GM23248 (cell line): ENCODE measurements around the gene TRABD. TPM values are rescaled to one million over a fixed set of nuclear protein-coding genes. Genes with fewer than 3 reads are reported as not detected.

Experiments
- DNase-seq: peaks from one replicate; pipeline ENCODE4 v3.0.0-alpha.2; 2015
- H2AFZ ChIP-seq: fragments of 200-600 bp; sonication (generic); 2 replicates; pipeline ENCODE4 v1.6.1; 2016; ENCODE audit warnings: antibody characterized with exemption
- H3F3A ChIP-seq: fragments of 200-600 bp; sonication (generic); 2 replicates; pipeline ENCODE4 v1.6.1; 2016; ENCODE audit warnings: mild to moderate bottlenecking, antibody characterized with exemption, mixed run types; ENCODE audit not compliant: insufficient read depth
- H3K27ac ChIP-seq: fragments of 200-600 bp; sonication (generic); 2 replicates; pipeline ENCODE4 v1.5.1; 2016; ENCODE audit warnings: mild to moderate bottlenecking
- H3K27me3 ChIP-seq: fragments of 200-600 bp; sonication (generic); replicated peaks from 2 replicates; pipeline ENCODE4 v1.6.1; 2016; ENCODE audit warnings: mild to moderate bottlenecking; ENCODE audit not compliant: insufficient read depth
- H3K36me3 ChIP-seq: fragments of 200-600 bp; sonication (generic); 2 replicates; pipeline ENCODE4 v1.6.1; 2016; ENCODE audit warnings: low read depth, mild to moderate bottlenecking
- H3K4me1 ChIP-seq: fragments of 200-600 bp; sonication (generic); 2 replicates; pipeline ENCODE4 v1.6.1; 2016; ENCODE audit warnings: mild to moderate bottlenecking; ENCODE audit not compliant: insufficient read depth
- H3K4me2 ChIP-seq: fragments of 200-600 bp; sonication (generic); one replicate; pipeline ENCODE4 v1.6.1; 2016; ENCODE audit warnings: mild to moderate bottlenecking; ENCODE audit not compliant: unreplicated experiment
- H3K4me3 ChIP-seq: fragments of 200-600 bp; sonication (generic); 2 replicates; pipeline ENCODE4 v1.5.1; 2016; ENCODE audit warnings: mild to moderate bottlenecking
- H3K79me2 ChIP-seq: fragments of 200-600 bp; sonication (generic); 2 replicates; pipeline ENCODE4 v1.6.1; 2016; ENCODE audit warnings: mild to moderate bottlenecking; ENCODE audit not compliant: insufficient read depth
- H3K9ac ChIP-seq: fragments of 200-600 bp; sonication (generic); 2 replicates; pipeline ENCODE4 v1.6.1; 2016; ENCODE audit warnings: mild to moderate bottlenecking
- H3K9me2 ChIP-seq: fragments of 200-600 bp; sonication (generic); 2 replicates; pipeline ENCODE4 v1.6.1; 2016; ENCODE audit warnings: mixed run types, mild to moderate bottlenecking, moderate library complexity; ENCODE audit not compliant: insufficient read depth
- H3K9me3 ChIP-seq: fragments of 200-600 bp; sonication (generic); one replicate; pipeline ENCODE4 v1.6.1; 2017; ENCODE audit warnings: low read depth
- H4K20me1 ChIP-seq: fragments of 200-600 bp; sonication (generic); 2 replicates; pipeline ENCODE4 v1.6.0; 2016; ENCODE audit not compliant: insufficient read depth
- EZH2 ChIP-seq: fragments of 200-600 bp; sonication (generic); IDR thresholded peaks from 2 replicates; pipeline ENCODE4 v1.6.1; 2018; ENCODE audit warnings: antibody characterized with exemption, mild to moderate bottlenecking; ENCODE audit not compliant: insufficient read depth, poor library complexity, severe bottlenecking
- EZH2phosphoT487 ChIP-seq: fragments of 200-600 bp; sonication (generic); IDR thresholded peaks from 2 replicates; pipeline ENCODE4 v1.6.1; 2018; ENCODE audit warnings: antibody characterized with exemption, moderate library complexity, mild to moderate bottlenecking, low read depth; ENCODE audit not compliant: insufficient read depth
- WGBS, 2 experiments: methylation state at CpG; one replicate each; pipeline ENCODE4 v1.1.6; 2015 to 2017; ENCODE audit warnings: low lambda C conversion rate in 2 of 2, low coverage in 1 of 2; ENCODE audit errors: missing lambda C conversion rate in 2 of 2; 5-methylcytosine and 5-hydroxymethylcytosine counted together
- in situ Hi-C: fragments of 300-500 bp; cut with MboI; formaldehyde crosslinking; loops from 2 replicates; pipeline ENCODE4 v1.15.0; 2020
- polyA plus RNA-seq: library from polyadenylated mRNA; unstranded; fragments of >200 nt; fragmentation: Nextera tagmentation; extraction: Ambion mirVana; gene quantifications from 2 replicates; pipeline ENCODE4 v1.2.1, GENCODE V29; 2016
- total RNA-seq: library from RNA; depleted of rRNA; stranded (reverse); fragments of >200 nt; shearing (Covaris generic); gene quantifications from 2 replicates; pipeline ENCODE4 v1.2.3, GENCODE V29; 2014

Gene TRABD
- total and polyA plus RNA-seq, 2 experiments from 2014 or later: 19.5 to 22.6 TPM

GRCh38 chr22:50199829-50200460 is 14.2 kb downstream of the TRABD start:
- no peaks in the 10 kb centered on the region for H3K9me3 ChIP-seq
- H2AFZ ChIP-seq: peak overlapping the region; percentile 71
- H3K4me1 ChIP-seq: peaks cover 8% of the 10 kb centered on the region
- H3K4me2 ChIP-seq: peak overlapping the region; percentile 71
- in situ Hi-C loops: no loop called here
- no peaks in the 10 kb centered on the region for H3K27me3 ChIP-seq
- 11 to 12% methylated on average over 31 to 33 of the region's 34 CpGs for WGBS, 2 experiments
- H3K4me3 ChIP-seq: peak overlapping the region; percentile 94
- TF ChIP-seq EZH2: no peak
- no peak for TF ChIP-seq EZH2phosphoT487
- no peaks in the 10 kb centered on the region; the same call in 1 of the 2 replicates for H3F3A ChIP-seq
- no peaks in the 10 kb centered on the region for H4K20me1 ChIP-seq
- no peaks in the 10 kb centered on the region for H3K9me2 ChIP-seq
- H3K9ac ChIP-seq: peak overlapping the region; percentile 76
- H3K79me2 ChIP-seq: peaks cover 37% of the 10 kb centered on the region
- DNase-seq: peak; percentile 55
- peaks cover 5% of the 10 kb centered on the region; the same call in 1 of the 2 replicates for H3K36me3 ChIP-seq
- no peak overlapping the region for H3K27ac ChIP-seq

- Histone ChIP-seq H3K4me2 (peak within 1 kb of the TSS; percentile 76), H3K27ac (no peak within 1 kb of the TSS), H3F3A (no peaks in the 10 kb centered on the region; the same call in 1 of the 2 replicates), H2AFZ (peak within 1 kb of the TSS; percentile 71), H3K4me3 (peak within 1 kb of the TSS; percentile 94), H4K20me1 (no peaks in the 10 kb centered on the region), H3K9ac (peak within 1 kb of the TSS; percentile 76), H3K9me2 (no peaks in the 10 kb centered on the region), H3K27me3 (no peaks in the 10 kb centered on the region), H3K36me3 (peaks cover 5% of the 10 kb centered on the region; the same call in 1 of the 2 replicates), H3K9me3 (no peaks in the 10 kb centered on the region), H3K4me1 (peaks cover 8% of the 10 kb centered on the region), H3K79me2 (peaks cover 38% of the 10 kb centered on the region)
- 1% methylated on average over 45 to 91 of the region's 105 CpGs for WGBS, 2 experiments
- peak; percentile 95 for DNase-seq
- TF ChIP-seq EZH2phosphoT487: no peak
- no peak for TF ChIP-seq EZH2
- in situ Hi-C loops: no loop called here
Measured at GRCh38 chr22:50200461-50201190, 14.9 kb downstream of the TRABD start, which contains the start of gene SELENOO. TSS of gene SELENOO (plus strand) at chr22:50201011. CDS start at chr22:50201037, 26 bp downstream.

GRCh38 chr22:50201191-50202129 is 15.7 kb downstream of the TRABD start:
- Histone ChIP-seq H3K4me3 (peak overlapping the region; percentile 94), H3K9me2 (no peaks in the 10 kb centered on the region), H2AFZ (peak overlapping the region; percentile 48; the same call in 1 of the 2 replicates), H3K9me3 (no peaks in the 10 kb centered on the region), H3K27me3 (no peaks in the 10 kb centered on the region), H3K79me2 (peaks cover 42% of the 10 kb centered on the region), H3K36me3 (peaks cover 9% of the 10 kb centered on the region; the same call in 1 of the 2 replicates), H3K4me1 (peaks cover 8% of the 10 kb centered on the region), H3K9ac (peak overlapping the region; percentile 76), H3F3A (no peaks in the 10 kb centered on the region; the same call in 1 of the 2 replicates), H4K20me1 (no peaks in the 10 kb centered on the region), H3K4me2 (peak overlapping the region; percentile 76), H3K27ac (no peak overlapping the region)
- 4% methylated on average over 60 to 80 of the region's 115 CpGs for WGBS, 2 experiments
- no peak for TF ChIP-seq EZH2
- TF ChIP-seq EZH2phosphoT487: no peak
- peak; percentile 68 for DNase-seq
- in situ Hi-C loops: no loop called here
